Endothelial cell (in vitro differentiated cells): Measurements from ENCODE around the gene FAT4. TPM values are rescaled to one million over a fixed set of nuclear protein-coding genes. Genes with fewer than 3 reads are reported as not detected.

Source experiments
- DNase-seq: peaks from one replicate; pipeline ENCODE4 v3.0.0; 2021; ENCODE audit warnings: low spot score
- H3K27ac Mint-ChIP-seq: one replicate; pipeline ENCODE4 v1.8.0; 2021; ENCODE audit warnings: mixed read lengths, inconsistent platforms; ENCODE audit not compliant: unreplicated experiment
- H3K27me3 Mint-ChIP-seq: one replicate; pipeline ENCODE4 v1.8.0; 2021; ENCODE audit warnings: mild to moderate bottlenecking, moderate library complexity, mixed read lengths, inconsistent platforms; ENCODE audit not compliant: unreplicated experiment
- H3K36me3 Mint-ChIP-seq: one replicate; pipeline ENCODE4 v1.8.0; 2021; ENCODE audit warnings: mild to moderate bottlenecking, low read depth, mixed read lengths, inconsistent platforms; ENCODE audit not compliant: unreplicated experiment
- H3K4me1 Mint-ChIP-seq: one replicate; pipeline ENCODE4 v1.8.0; 2021; ENCODE audit warnings: mild to moderate bottlenecking, mixed read lengths, inconsistent platforms; ENCODE audit not compliant: unreplicated experiment
- H3K4me3 Mint-ChIP-seq: one replicate; pipeline ENCODE4 v1.8.0; 2021; ENCODE audit warnings: mild to moderate bottlenecking, mixed read lengths, inconsistent platforms; ENCODE audit not compliant: unreplicated experiment
- H3K9me3 Mint-ChIP-seq: one replicate; pipeline ENCODE4 v1.8.0; 2021; ENCODE audit warnings: mixed read lengths, inconsistent platforms; ENCODE audit not compliant: unreplicated experiment
- CTCF ChIP-seq: fragments of 200-600 bp; sonication (generic); IDR thresholded peaks from one replicate; pipeline ENCODE4 v1.5.0; 2021; ENCODE audit warnings: antibody characterized with exemption; ENCODE audit not compliant: unreplicated experiment
- total RNA-seq: library from RNA; stranded (reverse); fragmentation: NEBNext Ultra II Directional; extraction: Animal tissue kit (Norgen Biotek cat#: 25700); gene quantifications from one replicate; pipeline ENCODE4 v1.2.1, GENCODE V29; 2021; ENCODE audit not compliant: unreplicated experiment

FAT4 gene
- total RNA-seq, 1 donor from 2014 or later = 92.8 TPM

GRCh38 chr4:125323654-125324053, 8.9 kb downstream of the FAT4 start:
- DNase-seq = no peak
- Mint-ChIP-seq H3K9me3 (no peaks in the 10 kb centered on the region), H3K36me3 (peaks cover 31% of the 10 kb centered on the region), H3K4me1 (peaks cover 51% of the 10 kb centered on the region), H3K27me3 (no peaks in the 10 kb centered on the region), H3K4me3 (peak overlapping the region; percentile 89), H3K27ac (no peak overlapping the region)
- TF ChIP-seq CTCF = no peak

- Mint-ChIP-seq H3K4me3 (no peak overlapping the region), H3K36me3 (peaks cover 10% of the 10 kb centered on the region), H3K4me1 (peaks cover 30% of the 10 kb centered on the region), H3K27me3 (no peaks in the 10 kb centered on the region), H3K9me3 (no peaks in the 10 kb centered on the region), H3K27ac (no peak overlapping the region)
- no peak for TF ChIP-seq CTCF
- DNase-seq = no peak
Measured at GRCh38 chr4:125325733-125326132, 11.0 kb downstream of the FAT4 start.

GRCh38 chr4:125331116-125331515, 16.4 kb downstream of the FAT4 start:
- no peak overlapping the region for H3K27ac Mint-ChIP-seq
- no peaks in the 10 kb centered on the region for H3K36me3 Mint-ChIP-seq
- H3K27me3 Mint-ChIP-seq = no peaks in the 10 kb centered on the region
- peaks cover 16% of the 10 kb centered on the region for H3K4me1 Mint-ChIP-seq
- H3K4me3 Mint-ChIP-seq = no peak overlapping the region
- H3K9me3 Mint-ChIP-seq = no peaks in the 10 kb centered on the region
- no peak for TF ChIP-seq CTCF
- DNase-seq = no peak

GRCh38 chr4:125334926-125335325, 20.2 kb downstream of the FAT4 start:
- Mint-ChIP-seq H3K9me3 (no peaks in the 10 kb centered on the region), H3K27ac (peak overlapping the region; percentile 62), H3K4me3 (no peak overlapping the region), H3K27me3 (no peaks in the 10 kb centered on the region), H3K4me1 (peaks cover 24% of the 10 kb centered on the region), H3K36me3 (peaks cover 4% of the 10 kb centered on the region)
- no peak for DNase-seq
- TF ChIP-seq CTCF = no peak

- Mint-ChIP-seq H3K4me1 (peaks cover 23% of the 10 kb centered on the region), H3K9me3 (no peaks in the 10 kb centered on the region), H3K27me3 (no peaks in the 10 kb centered on the region), H3K27ac (no peak overlapping the region), H3K4me3 (peak overlapping the region; percentile 29), H3K36me3 (peaks cover 4% of the 10 kb centered on the region)
- TF ChIP-seq CTCF = no peak
- no peak for DNase-seq
Measured at GRCh38 chr4:125338814-125339213, 24.1 kb downstream of the FAT4 start.
